Stimulated activated CD8-positive, alpha-beta memory T cell treated with anti-CD3 and anti-CD28 coated beads, Interleukin-4, amount 100 ng/mL, for 1 hour (primary cell): ENCODE measurements around the gene TREH.
A peak's percentile ranks its signal among the peaks of the same experiment; 100 is the strongest.

ENCODE experiments used
- DNase-seq, 2 donors: peaks; one replicate each; pipeline ENCODE4 v3.0.0-alpha.2; 2020; ENCODE audit warnings: low read depth in 2 of 2, low spot score in 1 of 2

TREH gene

DNA sequence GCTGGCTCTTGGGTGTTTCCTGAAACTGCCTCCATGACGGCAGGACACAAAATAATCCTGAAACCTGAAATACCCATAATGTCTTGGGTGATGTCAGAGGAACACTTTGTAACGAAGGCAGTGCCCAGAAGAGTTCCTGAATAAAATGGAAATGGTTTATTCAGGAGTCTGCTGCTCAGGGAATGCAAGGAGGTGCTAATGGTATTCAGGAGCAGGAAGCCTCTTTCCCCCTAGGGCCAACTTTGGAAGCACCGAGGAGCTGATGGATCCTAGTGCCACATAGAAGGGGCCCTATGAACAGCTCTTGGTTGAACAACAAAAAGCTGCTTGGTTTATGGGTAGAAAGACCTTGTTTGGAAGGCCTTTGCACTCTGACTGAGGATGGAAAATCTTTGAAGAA lies 15.5 kb downstream of the TREH start:
- no peak for DNase-seq

DNA sequence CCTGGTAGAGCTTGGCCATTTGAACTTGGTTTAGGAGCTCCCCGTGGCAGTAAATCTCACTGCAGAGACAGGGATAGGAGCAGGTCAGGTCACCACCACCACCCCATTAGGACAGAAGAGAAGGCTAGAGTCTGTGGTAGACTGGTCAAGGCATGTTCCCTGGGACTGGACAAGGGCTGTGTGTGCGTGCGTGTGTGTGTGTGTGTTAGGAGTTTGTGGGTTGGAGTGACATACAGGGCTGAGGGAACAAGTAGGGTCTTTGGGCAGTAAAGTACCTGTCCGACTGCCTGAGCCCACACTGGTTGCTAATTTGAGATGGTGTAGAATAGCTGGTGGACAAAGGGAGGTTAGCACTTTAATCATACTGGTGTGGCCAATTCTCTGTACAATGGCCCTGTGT lies 16.1 kb downstream of the TREH start:
- no peak for DNase-seq

DNA sequence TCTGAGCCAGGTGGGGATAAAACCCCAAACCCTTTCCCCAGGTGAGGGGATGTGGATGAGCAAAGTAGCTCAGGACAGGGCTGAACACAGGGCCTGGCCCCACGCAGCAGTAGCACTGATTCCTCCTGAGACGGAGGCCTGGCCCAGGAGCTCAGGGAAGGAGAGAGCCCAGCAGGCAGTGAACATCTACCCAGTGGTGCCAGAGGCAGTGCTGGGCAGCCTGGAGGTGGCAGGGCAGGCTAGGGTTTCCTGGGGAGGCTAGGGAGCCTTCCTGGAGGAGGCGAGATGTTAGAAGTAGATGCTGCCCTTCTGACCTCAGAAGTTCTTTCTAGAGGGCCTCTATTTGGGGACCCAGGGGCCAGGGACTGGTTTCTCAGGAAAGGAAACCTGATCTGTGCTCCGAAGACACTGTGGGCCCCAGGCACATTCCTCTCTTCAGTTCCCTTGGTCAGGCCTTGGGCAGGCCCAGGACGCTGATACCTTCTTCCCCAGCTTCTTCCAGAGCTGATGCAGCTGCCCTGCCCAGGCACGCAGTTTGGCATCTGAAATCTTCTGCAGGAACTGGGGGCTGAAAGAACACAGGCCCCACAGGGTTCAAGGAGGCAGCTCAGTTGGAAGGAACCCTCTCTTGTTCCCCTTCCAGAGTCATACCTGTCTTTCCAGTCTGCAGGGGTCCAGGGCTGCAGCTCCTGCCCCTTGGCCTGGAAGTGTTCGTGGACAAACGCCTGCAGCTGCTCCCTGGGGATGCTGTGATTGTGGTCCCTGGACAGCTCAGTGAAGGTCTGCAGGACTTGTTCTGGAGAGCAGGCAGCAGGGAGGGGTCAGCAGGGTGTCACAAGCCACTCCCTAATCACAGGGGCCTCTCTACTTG lies 16.8 kb downstream of the TREH start:
- no peak for DNase-seq

DNA sequence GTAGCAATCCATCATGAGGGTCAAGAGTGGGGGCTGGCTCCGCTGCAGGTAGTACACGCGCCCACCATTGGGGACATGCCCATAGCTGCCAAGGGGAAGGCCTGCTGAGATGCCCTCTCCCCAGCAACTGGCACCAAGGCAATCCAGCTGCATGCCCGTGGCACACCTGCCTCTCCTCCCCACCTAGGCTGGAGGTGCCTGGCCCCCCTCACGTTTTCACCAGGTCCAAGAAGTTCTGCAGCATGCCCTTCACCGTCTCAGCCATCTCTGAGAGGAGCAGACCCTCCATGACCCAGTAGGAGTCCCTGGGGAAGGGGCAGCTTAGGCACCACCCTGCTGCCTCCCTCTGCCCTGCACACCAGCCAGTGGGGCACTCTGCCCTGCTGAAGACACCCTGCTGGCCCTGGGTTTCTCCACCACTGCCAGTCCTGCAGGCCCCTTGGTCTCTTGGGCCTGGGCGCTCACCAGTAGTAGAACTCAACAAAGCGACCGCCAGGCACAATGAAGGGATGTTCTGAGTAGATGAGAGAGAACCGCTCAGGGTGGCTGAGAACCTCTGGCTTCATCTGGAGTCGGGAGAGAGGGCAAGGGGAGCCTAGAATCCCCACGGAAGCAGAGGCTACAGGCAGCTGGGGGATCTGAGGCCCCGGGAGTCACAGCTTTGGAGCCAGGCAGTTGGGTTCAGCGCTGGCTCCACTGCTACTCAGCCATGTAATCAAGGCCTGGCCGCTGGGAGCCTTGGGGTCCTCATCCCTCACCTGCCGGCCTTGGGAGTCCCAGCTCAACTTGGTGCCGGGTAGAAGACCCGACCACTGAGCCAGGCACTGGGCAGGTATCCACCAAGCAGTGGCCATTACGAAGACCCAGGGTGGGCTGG lies 17.8 kb downstream of the TREH start:
- DNase-seq: no peak

DNA sequence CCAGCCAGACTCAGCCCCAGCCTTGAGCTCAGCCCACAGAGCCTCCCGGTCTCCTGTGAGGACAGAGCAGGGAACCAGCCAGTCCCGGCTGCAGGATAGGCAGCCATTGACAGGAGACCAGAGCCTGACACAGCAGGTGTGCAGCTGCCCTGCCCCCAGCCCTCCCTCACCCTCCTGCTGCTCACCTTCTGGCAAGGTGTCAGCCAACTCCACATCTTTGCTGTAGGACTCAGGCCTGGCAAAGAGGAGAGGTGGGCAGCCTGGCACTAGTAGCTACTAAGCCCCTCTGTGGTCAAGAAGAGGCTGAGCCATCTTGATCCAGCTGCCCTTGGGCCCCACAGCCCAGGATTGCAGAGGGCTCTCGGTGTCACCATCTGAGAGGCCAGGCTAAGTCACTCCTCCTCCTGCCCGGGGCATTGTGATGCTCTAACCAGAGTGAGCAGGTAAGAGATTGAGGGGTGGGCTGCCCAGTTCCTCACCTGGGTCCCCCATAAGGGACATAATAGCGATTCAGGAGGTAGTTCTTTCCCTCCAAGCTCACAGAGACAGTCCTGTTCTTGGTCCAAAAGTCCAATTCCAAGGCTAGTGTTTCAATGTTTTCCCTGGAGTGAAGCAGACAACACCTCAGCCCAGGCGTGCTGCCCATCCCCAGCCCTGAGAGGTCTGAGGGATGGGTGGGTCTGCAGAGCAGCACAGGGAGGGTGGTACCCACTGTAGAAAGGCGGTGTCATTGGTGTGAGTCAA lies 18.6 kb downstream of the TREH start:
- DNase-seq: no peak

GRCh38 chr11:118659953-118660680 lies 19.3 kb downstream of the TREH start:
- no peak for DNase-seq

DNA sequence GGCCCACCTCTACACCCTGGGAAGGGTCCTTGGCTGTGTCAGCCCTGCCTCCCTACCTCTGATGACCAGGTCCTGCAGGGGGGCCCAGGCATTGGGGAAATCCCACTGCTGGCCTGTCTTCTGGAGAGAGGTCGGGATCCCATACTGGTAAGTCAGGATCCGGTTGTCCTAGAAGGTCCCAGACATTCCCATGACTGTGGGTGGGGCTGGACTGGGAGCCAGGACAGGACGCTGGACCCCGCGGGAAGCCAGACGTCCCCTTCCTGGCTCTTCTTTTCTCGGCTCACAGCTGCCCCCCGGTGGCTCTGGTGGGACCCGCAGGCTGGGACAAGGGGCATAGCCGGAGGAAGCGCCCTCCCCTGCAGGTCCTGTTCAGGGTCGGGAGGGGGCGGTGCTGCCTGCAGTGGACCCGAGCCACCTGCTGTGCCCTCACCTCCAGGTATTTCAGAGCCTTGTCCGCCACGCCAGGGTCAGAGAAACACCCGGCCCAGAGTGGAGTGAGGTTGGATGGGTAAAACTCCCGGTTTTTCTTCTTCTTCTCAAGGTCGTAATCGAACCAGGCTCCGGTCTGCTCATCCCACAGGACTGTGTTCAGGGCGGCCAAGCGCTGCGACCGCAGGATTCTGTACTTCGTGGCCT lies 20.0 kb downstream of the TREH start:
- DNase-seq: peak; percentile 67 to 79

DNA sequence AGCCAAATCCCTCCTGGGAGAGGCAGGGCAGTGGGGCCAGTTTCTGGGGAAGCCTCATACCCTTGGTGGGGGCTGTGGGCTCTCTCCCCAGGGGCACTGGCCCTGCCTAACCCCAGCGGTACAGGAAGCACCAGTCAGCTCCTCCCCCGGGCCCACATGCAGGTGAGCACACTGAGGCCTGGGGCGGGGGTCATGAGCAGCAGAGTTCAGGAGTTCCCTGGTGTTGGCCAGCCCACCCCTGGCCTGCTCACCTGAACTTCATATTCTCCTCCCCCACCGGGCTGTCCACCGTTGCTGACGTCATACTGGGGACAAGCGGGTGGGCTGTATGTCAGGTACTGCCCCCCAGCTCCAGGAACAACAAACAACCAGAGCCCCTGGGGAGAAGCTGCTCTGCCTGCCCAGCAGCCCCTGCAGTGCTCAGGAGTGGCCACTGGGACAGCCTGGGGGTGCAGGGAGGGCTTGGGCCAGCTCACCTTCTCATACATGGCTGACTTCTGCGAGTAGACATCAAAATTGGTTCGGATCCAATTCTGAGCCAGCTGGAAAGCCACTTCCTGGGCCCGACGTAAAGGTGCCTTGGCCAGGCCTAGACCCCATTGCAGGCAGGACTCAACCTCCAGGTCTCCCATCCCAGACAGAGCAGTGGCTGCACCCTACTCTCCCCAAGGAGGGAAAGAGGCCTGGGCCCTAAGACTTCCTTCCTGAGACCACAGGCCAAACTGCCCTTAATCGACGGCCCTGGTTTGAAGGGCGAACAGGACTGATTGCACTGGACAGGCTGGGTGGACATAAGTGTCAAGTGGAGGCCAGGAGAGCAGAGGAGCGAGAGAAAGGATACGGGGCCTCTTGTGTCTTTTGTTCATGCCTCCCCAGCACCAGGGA lies 20.8 kb downstream of the TREH start:
- DNase-seq: no peak

DNA sequence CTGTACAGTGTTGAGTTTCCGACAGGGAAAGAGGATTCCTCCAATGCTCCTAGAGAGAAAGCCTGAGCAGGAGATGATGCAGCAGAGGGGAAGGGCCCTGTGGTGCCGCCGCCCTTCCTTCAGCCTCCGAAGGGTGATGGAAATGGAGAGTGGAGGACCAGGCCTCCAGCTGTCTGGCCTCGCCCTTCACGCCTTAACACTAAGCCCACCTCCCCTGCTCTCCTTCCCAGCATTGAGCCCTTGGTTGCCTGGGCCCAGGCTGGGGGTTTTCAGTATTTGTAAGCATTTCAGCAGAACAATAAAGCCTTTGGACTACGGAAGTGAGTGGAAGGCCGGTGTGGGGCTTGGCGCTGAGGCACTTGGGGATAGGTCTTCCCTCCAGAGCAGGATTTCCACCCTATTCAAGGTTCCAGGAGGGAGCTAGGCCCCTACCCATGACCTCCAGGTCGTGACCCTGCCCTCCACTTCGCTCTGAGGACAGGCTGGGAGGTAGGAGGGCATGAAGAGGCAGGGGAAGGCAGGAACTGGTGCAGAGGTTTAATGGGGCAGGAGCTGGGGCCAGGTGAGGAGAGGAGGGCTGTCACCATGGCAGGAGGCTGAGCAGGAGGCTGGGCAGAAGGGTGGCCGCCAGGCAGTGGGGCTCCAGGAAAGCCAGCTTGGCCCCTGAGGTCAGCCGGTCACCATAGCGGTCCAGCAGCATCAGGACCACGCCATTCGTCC lies 21.6 kb downstream of the TREH start:
- no peak for DNase-seq

DNA sequence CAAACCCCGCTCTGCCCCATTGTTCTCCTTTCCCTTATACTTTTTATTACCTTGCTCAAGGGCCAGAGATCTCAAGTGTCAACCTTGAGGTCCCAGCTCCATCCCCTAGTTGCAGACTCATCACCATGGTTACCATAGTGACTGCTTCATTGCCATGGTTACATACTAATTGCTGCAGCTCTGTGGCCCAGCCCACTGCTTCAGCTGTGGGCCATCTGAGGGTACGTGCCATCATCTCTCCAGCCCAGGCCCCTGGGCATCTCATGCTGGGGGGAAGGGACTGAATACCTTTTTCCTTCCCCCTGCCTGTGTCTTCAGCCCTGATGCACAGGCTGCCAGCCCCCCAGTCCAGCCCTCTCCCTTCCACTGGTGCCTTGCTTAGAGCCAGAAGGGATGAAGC lies 22.2 kb downstream of the TREH start:
- DNase-seq: no peak

DNA sequence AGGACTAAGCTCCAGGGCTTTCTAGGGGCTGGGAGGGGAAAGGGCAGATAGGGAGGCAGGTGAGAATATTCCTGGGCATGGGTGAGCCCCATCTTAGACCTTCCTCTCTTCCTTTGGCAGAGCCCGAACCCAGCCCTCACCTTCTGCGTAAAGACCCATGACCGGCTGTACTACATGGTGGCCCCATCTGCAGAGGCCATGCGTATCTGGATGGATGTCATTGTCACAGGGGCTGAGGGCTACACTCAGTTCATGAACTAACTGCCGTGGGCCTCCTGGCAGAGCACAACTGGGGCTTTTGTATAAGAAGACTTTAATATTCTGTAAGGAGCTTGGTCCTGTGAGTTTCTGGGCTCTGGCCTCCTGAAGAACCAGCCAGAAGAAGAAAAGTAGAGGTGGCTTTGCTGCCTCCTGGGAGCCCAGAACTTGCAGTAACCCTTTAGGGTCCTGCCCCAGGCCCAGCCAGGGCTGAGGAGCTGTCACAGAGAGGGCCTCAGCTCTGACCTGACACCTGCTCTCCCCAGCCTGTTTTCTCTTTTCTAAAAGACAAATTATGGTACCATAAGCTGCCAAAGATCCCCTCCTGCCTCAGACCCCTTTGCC lies 22.8 kb downstream of the TREH start:
- no peak for DNase-seq

GRCh38 chr11:118655486-118656190 lies 23.8 kb downstream of the TREH start:
- no peak for DNase-seq

- DNase-seq: no peak
Measured at GRCh38 chr11:118653684-118654390, 25.6 kb downstream of the TREH start.

DNA sequence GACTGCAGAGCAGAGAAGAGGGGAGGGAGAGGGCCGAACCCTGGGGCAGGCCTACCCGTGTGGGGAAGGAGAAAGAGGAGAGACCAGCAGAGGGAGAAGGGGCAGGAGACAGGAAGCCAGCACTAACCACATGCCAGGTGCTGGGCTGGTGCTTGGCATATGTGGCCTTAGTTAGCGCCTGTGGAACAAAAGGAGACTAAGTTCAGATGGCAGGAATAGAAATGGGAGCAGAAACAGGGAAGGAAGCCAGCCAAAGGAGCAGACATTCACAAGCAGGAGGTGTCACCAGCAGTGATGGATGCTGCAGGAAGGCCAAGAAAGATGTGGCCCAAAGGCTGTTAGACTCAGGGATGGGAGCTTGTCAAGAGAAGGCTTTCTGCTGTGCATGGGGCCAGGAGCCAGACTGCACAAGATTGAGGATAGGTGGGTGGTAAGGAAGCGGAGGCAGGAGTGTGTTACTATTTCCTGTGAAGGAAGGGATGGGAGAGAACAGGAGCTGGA lies 26.7 kb downstream of the TREH start:
- no peak for DNase-seq

DNA sequence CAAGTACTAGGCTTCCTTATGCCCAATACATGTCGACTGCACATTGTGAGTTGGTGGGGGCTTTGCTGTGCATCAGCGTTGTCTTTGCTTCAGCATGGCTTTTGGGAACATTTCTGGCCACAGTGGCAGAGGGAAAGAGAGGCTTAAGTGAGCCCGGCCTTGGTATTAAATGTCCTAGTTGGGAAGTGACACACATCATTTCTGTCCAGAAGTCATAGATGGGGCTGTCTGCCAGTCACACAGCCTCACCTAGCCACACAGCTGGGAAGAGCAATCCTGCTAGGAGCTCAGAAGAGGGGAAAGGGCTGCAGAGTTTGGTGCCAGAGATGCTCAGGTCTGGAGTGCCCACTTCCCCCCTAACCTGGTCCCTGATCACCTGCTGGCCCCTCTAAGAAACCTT lies 27.6 kb downstream of the TREH start:
- no peak for DNase-seq

GRCh38 chr11:118650366-118650765 lies 29.1 kb downstream of the TREH start:
- DNase-seq: no peak

DNA sequence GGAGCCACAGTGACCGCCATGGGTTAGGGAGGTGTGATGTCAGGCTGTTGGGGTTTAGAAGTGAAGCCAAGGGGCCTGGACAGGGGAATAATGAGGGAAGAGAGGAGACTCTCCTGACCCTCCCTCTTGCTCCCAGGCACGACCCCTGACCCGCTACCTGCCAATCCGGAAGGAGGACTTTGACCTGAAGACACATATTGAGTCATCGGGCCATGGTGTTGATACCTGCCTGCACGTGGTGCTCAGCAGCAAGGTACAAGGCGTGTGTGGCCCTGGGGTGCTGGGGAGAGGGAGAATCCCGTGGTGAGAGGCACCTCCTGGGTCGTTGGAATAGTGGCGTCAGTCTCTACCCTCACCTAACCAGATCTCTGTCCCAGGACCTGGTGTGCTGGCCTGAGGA lies 29.5 kb downstream of the TREH start:
- no peak for DNase-seq
